Stimulated activated CD8-positive, alpha-beta memory T cell treated with anti-CD3 and anti-CD28 coated beads, Interleukin-15, amount 100 ng/mL, for 24 hours (primary cell): ENCODE results near the gene FAAP20.

ENCODE experiments used
- DNase-seq: peaks from one replicate; pipeline ENCODE4 v3.0.0-alpha.2; 2020; ENCODE audit warnings: low read depth

FAAP20 gene

DNA sequence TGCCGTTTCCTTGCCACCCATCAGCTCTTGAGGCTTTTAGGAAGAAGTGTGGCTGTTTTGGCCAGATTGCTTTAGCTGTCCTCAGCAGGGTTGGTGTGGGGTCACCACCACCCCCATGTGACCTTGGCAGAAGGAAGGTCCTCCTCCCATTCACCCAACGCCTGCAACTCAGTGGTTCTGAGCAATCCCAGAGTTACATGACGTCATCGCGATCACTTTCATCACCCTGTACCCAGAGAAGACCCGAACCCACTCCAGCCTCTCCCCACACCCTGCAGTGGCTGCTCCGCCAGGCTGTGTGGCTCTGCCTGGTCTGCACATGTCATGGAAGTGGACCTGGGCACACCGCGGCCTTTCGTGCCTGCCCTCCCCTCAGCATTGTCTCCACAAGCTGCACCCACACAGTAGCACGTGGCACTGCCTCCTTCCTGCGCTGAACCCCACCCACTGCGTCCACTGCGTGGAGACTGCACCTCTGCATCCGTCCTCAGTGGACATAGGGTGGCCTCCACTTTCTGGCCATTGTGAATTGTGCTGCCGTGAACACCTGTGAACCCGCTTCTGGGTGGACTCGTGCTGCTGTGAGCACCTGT is 16.5 kb downstream of the FAAP20 start:
- no peak for DNase-seq

DNA sequence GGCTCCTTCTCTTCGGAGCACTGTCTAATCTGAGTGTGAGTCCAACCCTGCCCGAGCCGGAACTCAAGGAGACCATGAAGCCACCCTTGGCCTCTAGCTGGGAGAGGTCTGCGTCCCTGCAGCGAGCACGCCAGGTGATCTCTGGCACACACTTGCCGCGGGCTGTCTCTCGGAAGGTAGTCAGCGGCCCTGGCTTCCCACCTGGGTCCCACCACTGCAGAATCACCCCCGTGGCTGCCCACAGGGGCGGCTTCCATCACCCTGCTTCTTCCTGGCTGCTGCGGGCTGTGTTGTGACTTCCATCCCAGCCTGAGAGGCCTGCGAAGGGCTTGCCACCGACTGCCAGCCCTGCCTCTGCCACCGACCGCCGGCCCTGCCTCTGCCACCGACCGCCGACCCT is 17.0 kb downstream of the FAAP20 start:
- no peak for DNase-seq

DNA sequence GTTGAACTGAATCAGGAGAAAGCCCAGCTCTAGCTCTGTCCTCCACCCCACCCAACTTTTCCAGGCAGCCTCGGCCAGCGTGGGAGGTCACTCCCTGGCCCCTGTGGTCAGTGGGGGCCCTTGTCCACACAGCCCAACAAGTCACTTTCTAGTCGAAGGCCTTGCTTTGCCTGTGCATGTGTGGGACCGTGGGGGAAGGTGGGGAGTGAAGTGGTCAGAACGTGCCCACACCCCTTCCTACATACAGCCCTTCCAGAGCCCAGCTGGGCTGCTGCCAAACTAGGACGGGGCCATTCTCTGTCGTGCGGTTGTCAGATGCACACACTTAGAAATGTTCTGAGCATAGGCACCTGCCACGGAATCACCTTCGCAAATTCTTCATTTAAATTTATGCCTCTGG is 18.0 kb downstream of the FAAP20 start:
- DNase-seq, result no peak

DNA sequence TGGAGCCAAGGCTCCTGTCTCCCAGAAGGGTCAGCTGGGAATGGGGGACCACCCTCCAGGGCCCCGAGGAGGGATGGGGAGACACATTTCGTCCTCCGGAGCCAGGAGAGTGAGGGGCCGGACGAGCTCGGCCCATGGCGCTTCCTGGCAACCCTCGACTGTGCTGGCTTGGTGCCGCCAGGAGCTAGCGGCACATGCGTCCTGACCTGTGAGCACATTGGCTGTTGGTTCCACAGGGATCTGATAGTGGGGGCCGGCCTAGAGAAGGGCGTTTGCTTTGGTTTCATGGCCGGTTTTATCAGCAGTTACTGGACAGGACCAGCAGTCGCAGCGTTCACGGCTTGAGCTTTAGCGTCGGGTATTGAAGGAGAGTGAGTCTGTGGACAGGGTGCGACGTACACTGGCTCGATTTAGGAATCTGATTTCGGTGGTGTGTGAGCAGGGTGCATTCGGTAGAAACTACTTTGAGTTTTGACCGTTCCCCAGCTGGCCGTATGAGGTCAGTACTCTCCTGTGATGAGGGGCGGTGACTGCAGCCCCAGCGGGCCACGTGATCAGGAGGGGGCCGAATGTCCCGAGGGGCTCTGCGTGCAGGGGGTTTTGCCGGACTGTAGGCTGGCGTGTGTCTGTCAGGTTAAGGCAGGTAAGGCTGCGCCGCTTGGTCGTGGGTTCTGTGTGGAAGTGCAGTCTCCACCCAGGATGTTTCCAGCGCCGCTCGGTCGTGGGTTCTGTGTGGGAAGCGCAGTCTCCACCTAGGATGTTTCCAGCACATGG is 18.7 kb downstream of the FAAP20 start:
- no peak for DNase-seq

- no peak for DNase-seq
Observed at GRCh38 chr1:2175055-2175414, 19.5 kb downstream of the FAAP20 start.

GRCh38 chr1:2174348-2175054 is 20.1 kb downstream of the FAAP20 start:
- DNase-seq, result no peak

DNA sequence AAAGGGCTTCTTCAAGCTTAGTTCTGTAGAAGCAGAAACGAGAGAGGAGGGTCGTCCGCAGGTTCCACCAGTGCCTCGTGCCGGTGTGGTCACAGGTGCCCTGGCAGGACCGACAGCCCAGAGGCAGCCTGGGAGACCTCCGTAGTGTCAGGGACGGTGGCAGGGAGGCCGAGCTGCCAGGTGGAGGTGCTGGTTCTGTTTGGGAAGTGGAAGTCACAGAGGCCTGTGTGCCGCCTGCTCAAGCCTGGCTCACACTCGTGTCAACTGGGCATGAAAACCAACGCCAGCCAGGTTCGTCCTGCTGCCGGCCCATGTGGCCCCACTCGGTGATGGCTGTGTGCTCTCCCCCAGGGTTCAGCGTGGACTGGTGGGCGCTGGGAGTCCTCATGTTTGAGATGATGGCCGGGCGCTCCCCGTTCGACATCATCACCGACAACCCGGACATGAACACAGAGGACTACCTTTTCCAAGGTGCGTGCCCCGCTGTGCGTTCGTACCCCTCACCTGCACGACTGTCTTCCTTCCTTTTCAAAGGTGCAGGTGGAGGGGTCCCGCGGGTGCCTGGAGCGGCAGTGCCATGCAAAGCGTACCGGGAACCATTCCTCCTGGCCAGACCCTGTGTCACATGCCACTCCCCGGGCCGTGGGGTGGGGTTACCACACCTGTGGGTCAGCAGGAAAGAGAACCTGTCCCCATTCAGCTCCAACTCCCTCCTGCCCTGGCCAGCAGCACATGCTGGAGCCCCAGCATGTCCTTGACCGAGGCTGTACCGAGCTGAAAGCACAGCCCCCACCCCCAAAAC is 20.8 kb downstream of the FAAP20 start:
- no peak for DNase-seq

DNA sequence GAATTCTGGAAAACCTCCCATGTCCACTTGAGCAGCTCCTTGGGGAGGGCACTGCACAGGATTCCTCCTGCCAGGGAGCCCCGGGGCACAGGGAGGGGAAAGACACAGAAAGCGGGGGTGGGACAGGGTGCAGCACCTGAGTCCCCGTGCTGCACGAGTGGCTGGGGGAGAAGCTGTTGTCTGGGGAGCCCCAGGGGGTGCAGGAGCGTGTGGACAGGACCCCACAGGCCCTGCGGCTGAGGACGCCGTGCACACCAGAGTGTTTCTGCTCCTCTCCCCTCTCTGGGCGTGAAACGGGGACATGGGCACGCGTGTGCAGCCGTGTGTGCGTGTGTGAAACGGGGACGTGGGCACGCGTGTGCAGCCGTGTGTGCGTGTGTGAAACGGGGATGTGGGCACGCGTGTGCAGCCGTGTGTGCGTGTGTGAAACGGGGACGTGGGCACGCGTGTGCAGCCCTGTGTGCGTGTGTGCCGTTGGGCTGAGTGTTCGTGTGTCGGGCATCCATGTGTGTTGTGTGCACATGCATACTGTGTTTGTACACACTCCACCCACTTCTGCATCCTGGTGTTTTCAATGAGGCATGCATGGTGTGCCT is 21.9 kb downstream of the FAAP20 start:
- no peak for DNase-seq

DNA sequence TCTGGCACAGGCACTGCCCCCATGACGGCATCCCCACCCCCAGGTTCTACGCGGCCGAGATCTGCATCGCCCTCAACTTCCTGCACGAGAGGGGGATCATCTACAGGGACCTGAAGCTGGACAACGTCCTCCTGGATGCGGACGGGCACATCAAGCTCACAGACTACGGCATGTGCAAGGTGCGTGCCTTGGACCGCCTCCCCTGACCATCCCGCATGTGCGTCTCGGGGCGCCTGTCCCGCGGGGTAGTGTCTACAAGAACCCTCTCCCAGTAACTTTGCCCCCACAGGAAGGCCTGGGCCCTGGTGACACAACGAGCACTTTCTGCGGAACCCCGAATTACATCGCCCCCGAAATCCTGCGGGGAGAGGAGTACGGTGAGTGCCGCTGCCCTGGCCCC is 22.6 kb downstream of the FAAP20 start:
- DNase-seq, result no peak

GRCh38 chr1:2170211-2170610 is 24.4 kb downstream of the FAAP20 start:
- DNase-seq, result no peak

GRCh38 chr1:2169200-2169836 is 25.3 kb downstream of the FAAP20 start:
- DNase-seq, result no peak

- no peak for DNase-seq
Observed at GRCh38 chr1:2168535-2168934, 26.0 kb downstream of the FAAP20 start.

GRCh38 chr1:2168090-2168489 is 26.5 kb downstream of the FAAP20 start:
- DNase-seq, result no peak

- no peak for DNase-seq
Observed at GRCh38 chr1:2166695-2167094, 27.9 kb downstream of the FAAP20 start.

GRCh38 chr1:2166254-2166653 is 28.3 kb downstream of the FAAP20 start:
- no peak for DNase-seq

- no peak for DNase-seq
Observed at GRCh38 chr1:2165646-2166045, 28.9 kb downstream of the FAAP20 start.

GRCh38 chr1:2163205-2163604 is 31.4 kb downstream of the FAAP20 start:
- DNase-seq, result no peak

DNA sequence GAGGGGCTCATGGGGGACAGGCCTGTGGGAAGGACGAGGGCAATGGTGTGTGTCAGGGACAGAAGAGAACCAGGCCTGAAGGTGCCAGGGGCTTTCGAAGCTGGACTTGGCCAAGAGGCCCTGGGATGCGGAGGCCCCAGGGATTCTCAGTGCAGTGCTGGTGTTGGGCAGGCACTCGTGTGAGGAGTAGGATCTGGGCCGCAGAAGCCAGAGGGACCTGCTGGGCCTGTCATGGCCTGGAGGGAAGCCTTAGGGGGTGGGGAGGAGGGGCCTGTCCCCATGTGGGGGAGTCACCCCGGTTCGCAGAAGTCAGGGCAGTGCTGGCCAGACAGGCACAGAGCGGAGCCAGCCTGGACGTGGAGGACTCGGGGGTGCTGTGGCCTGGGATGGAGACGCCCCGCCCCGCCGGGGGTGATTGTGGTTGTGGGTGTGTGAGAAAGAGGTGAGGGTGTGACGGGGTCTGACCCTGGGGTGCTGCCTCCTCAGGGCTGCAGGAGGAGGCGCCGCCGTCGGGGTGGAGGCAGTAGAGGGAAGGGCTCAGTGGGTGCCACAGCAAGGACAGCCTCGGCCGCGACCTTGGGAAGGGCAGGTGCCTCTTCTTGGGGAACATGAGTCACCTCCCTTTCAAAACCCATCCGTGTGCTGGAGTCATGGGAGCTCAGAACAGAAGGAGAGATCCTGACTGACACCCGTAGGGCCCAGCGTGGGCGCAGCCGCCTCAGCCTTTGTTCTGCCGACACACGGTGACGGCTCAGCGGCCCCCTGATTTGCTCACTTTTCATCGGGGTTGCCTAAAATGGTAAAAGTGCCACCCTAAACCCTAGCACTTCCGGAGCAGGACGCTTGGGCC is 33.9 kb downstream of the FAAP20 start:
- DNase-seq, result no peak

DNA sequence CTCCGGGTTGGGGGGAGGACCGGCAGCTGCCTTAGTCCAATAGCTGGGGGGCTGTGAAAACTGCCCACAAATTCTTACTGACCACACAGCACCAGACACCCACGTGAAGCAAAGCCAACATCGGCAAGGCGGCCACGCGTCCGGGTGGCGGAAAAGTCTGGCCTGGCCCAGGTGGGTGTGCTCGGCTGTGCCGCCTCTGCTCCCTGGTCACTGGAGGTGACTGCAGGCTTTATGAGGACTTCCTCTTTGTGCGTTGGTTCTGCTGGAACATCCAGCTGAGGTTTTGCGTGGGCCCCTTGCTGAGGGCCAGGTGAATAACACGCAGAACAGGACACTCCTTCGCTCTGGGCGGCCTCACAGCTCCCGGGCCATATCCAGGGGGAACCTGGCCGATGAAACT is 35.4 kb downstream of the FAAP20 start:
- no peak for DNase-seq

DNA sequence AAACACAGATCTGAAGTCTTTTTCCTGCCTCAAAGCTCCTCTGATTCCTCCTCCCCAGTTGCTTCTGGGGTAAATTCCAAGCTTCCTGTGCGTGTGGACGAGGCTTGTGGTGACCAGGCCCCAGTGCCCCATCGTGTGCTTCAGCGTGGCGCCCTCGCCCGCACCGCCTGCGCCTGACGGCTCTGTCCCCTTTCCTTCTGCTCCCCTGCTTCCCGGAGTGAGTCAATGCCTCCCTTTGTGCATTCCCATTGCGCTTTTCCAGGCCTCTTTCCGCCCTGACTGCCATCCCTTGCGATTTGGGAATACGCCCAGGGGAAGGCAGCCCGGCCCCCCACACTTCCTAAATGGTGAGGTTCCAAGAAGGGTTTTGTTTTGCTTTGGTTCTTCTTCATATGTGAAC is 36.3 kb downstream of the FAAP20 start:
- DNase-seq, result no peak

DNA sequence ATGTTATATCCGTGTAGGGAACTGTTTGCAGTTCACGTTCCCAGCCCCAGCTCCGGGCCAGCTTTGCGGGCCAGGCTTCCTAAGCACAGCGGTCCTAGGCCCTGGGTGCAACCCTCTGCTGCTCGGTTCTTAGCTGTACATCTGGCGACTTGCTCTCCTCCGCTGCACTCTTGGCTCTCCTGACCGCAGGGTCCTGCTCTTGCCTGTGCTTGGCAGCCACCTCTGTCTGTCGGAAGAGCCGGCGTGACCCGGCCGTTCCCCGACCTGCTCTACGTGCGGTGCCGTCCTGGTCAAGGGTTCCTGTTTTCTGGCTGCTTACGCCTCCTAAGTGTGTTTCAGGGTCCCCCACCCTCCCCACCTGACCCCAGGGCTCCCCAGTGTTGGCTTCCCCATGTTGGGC is 36.7 kb downstream of the FAAP20 start:
- DNase-seq, result no peak
